ENCODE measurements around the gene ZNF107. TPM values are rescaled to one million over a fixed set of nuclear protein-coding genes. Genes with fewer than 3 reads are reported as not detected.

Gene ZNF107
- total and polyA plus RNA-seq, 2 of the 13 experiments (the other 11 are each of a cell fraction or from before 2014, with no cell fraction given), result 2.5 to 5.4 TPM

DNA sequence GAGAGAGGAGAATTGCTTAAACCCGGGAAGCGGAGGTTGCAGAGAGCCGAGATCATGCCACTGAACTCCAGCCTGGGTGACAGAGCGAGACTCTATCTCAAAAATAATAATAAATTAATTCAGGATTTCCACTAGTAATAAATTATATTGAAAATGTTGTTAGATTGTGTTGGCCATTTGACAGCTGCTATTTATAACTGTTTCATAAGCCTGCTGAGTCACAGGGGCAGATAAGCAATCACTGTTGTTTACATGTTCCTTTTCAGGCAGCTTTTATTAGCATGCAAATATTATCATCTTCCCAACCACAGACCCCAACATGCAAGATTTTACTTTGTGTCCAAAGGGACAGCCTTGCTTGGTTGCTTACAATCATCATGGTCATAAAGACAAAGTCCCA, 78.7 kb downstream of the ZNF107 start:
- Histone ChIP-seq H3K27me3 (ENCODE audit: control insufficient read depth in 1 of 2, insufficient read depth in 2 of 2, low read length in 2 of 2) (no peaks in the 10 kb centered on the region), H3K4me1 (ENCODE audit: insufficient read depth, low read length) (no peaks in the 10 kb centered on the region), H3K4me3 (replicated peaks in 1 of 3; ENCODE audit: insufficient read depth in 1 of 3, low read depth in 2 of 3, low read length in 3 of 3) (no peak overlapping the region), H3K4me2 (ENCODE audit: low read depth, low read length) (no peak overlapping the region), H3K79me2 (ENCODE audit: insufficient read depth, low read length) (no peaks in the 10 kb centered on the region), H4K20me1 (ENCODE audit: insufficient read depth, low read length) (no peaks in the 10 kb centered on the region), H3K9ac (ENCODE audit: insufficient read depth, low read depth, low read length) (no peak overlapping the region), H2AFZ (ENCODE audit: low read length) (no peak overlapping the region), H3K27ac (ENCODE audit: extremely low read length, insufficient read depth, low read length) (no peak overlapping the region), H3K9me3 (ENCODE audit: low read length) (no peaks in the 10 kb centered on the region), H3K36me3 (replicated peaks in 1 of 2; ENCODE audit: control insufficient read depth in 1 of 2, insufficient read depth in 2 of 2, low read length in 2 of 2) (no peaks in the 10 kb centered on the region)
- intact Hi-C loops (cut with micrococcal nuclease; ENCODE audit: unreplicated experiment), result no loop called here
- TF ChIP-seq ZNF790 (CRISPR knock-in tag; IDR thresholded peaks at IDR 0.05; ENCODE audit: borderline replicate concordance) (no peak), TP53 (CRISPR knock-in tag; conservative IDR thresholded peaks at IDR 0.05) (no peak), ZNF33A (CRISPR knock-in tag; IDR thresholded peaks at IDR 0.05; ENCODE audit: borderline replicate concordance) (no peak), ZNF441 (CRISPR knock-in tag; IDR thresholded peaks at IDR 0.05; ENCODE audit: borderline replicate concordance) (no peak), ZNF446 (CRISPR knock-in tag; IDR thresholded peaks at IDR 0.05) (no peak), ZNF558 (CRISPR knock-in tag; IDR thresholded peaks at IDR 0.05; ENCODE audit: borderline replicate concordance) (no peak), NPAS2 (CRISPR knock-in tag; IDR thresholded peaks at IDR 0.05; ENCODE audit: borderline replicate concordance) (no peak), ZSCAN30 (CRISPR knock-in tag; IDR thresholded peaks at IDR 0.05) (no peak)
- TF ChIP-seq, protein P1, sequence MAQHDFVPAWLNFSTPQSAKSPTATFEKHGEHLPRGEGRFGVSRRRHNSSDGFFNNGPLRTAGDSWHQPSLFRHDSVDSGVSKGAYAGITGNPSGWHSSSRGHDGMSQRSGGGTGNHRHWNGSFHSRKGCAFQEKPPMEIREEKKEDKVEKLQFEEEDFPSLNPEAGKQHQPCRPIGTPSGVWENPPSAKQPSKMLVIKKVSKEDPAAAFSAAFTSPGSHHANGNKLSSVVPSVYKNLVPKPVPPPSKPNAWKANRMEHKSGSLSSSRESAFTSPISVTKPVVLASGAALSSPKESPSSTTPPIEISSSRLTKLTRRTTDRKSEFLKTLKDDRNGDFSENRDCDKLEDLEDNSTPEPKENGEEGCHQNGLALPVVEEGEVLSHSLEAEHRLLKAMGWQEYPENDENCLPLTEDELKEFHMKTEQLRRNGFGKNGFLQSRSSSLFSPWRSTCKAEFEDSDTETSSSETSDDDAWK (CRISPR knock-in tag; IDR thresholded peaks at IDR 0.05), result no peak
- TF ChIP-seq, protein P2, sequence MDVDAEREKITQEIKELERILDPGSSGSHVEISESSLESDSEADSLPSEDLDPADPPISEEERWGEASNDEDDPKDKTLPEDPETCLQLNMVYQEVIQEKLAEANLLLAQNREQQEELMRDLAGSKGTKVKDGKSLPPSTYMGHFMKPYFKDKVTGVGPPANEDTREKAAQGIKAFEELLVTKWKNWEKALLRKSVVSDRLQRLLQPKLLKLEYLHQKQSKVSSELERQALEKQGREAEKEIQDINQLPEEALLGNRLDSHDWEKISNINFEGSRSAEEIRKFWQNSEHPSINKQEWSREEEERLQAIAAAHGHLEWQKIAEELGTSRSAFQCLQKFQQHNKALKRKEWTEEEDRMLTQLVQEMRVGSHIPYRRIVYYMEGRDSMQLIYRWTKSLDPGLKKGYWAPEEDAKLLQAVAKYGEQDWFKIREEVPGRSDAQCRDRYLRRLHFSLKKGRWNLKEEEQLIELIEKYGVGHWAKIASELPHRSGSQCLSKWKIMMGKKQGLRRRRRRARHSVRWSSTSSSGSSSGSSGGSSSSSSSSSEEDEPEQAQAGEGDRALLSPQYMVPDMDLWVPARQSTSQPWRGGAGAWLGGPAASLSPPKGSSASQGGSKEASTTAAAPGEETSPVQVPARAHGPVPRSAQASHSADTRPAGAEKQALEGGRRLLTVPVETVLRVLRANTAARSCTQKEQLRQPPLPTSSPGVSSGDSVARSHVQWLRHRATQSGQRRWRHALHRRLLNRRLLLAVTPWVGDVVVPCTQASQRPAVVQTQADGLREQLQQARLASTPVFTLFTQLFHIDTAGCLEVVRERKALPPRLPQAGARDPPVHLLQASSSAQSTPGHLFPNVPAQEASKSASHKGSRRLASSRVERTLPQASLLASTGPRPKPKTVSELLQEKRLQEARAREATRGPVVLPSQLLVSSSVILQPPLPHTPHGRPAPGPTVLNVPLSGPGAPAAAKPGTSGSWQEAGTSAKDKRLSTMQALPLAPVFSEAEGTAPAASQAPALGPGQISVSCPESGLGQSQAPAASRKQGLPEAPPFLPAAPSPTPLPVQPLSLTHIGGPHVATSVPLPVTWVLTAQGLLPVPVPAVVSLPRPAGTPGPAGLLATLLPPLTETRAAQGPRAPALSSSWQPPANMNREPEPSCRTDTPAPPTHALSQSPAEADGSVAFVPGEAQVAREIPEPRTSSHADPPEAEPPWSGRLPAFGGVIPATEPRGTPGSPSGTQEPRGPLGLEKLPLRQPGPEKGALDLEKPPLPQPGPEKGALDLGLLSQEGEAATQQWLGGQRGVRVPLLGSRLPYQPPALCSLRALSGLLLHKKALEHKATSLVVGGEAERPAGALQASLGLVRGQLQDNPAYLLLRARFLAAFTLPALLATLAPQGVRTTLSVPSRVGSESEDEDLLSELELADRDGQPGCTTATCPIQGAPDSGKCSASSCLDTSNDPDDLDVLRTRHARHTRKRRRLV (CRISPR knock-in tag; IDR thresholded peaks at IDR 0.05), result no peak
- TF ChIP-seq, protein P3, sequence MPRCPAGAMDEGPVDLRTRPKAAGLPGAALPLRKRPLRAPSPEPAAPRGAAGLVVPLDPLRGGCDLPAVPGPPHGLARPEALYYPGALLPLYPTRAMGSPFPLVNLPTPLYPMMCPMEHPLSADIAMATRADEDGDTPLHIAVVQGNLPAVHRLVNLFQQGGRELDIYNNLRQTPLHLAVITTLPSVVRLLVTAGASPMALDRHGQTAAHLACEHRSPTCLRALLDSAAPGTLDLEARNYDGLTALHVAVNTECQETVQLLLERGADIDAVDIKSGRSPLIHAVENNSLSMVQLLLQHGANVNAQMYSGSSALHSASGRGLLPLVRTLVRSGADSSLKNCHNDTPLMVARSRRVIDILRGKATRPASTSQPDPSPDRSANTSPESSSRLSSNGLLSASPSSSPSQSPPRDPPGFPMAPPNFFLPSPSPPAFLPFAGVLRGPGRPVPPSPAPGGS (CRISPR knock-in tag; IDR thresholded peaks at IDR 0.05), result no peak
- TF ChIP-seq, protein P4, sequence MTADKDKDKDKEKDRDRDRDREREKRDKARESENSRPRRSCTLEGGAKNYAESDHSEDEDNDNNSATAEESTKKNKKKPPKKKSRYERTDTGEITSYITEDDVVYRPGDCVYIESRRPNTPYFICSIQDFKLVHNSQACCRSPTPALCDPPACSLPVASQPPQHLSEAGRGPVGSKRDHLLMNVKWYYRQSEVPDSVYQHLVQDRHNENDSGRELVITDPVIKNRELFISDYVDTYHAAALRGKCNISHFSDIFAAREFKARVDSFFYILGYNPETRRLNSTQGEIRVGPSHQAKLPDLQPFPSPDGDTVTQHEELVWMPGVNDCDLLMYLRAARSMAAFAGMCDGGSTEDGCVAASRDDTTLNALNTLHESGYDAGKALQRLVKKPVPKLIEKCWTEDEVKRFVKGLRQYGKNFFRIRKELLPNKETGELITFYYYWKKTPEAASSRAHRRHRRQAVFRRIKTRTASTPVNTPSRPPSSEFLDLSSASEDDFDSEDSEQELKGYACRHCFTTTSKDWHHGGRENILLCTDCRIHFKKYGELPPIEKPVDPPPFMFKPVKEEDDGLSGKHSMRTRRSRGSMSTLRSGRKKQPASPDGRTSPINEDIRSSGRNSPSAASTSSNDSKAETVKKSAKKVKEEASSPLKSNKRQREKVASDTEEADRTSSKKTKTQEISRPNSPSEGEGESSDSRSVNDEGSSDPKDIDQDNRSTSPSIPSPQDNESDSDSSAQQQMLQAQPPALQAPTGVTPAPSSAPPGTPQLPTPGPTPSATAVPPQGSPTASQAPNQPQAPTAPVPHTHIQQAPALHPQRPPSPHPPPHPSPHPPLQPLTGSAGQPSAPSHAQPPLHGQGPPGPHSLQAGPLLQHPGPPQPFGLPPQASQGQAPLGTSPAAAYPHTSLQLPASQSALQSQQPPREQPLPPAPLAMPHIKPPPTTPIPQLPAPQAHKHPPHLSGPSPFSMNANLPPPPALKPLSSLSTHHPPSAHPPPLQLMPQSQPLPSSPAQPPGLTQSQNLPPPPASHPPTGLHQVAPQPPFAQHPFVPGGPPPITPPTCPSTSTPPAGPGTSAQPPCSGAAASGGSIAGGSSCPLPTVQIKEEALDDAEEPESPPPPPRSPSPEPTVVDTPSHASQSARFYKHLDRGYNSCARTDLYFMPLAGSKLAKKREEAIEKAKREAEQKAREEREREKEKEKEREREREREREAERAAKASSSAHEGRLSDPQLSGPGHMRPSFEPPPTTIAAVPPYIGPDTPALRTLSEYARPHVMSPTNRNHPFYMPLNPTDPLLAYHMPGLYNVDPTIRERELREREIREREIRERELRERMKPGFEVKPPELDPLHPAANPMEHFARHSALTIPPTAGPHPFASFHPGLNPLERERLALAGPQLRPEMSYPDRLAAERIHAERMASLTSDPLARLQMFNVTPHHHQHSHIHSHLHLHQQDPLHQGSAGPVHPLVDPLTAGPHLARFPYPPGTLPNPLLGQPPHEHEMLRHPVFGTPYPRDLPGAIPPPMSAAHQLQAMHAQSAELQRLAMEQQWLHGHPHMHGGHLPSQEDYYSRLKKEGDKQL (CRISPR knock-in tag; IDR thresholded peaks at IDR 0.05; ENCODE audit: low read depth), result no peak
- ChIA-PET CTCF (ENCODE audit: low intra/inter-chr PET ratio, low total read pairs) (no interaction called here), POLR2A (no interaction called here)
- FAIRE-seq (no peak), DNase-seq (ENCODE audit: low spot score) (no peak), ATAC-seq (no peak)
- in situ Hi-C loops (cut with HindIII; ENCODE audit: extremely low pct_ligation_motif_present, low pct_unique_long_range_greater_than_20kb), result no loop called here
- no TSS peak for BruUV-seq (replicated peaks)
- 11% methylated on average over 4 of the region's 4 CpGs for WGBS (ENCODE audit: low lambda C conversion rate)
